ENCODE results near the gene DTNB.
A peak's percentile ranks its signal among the peaks of the same experiment; 100 is the strongest.
"Not testable (repeated sequence)": the region's sequence is repeated elsewhere in the genome, so short reads cannot be mapped to it uniquely, and the experiment has no call there.

Gene DTNB

GRCh38 chr2:25682082-25682481 lies 8.7 kb upstream of the DTNB start:
- DNase-seq = no peak

GRCh38 chr2:25677877-25678276 lies 4.5 kb upstream of the DTNB start:
- DNase-seq = no peak

DNA sequence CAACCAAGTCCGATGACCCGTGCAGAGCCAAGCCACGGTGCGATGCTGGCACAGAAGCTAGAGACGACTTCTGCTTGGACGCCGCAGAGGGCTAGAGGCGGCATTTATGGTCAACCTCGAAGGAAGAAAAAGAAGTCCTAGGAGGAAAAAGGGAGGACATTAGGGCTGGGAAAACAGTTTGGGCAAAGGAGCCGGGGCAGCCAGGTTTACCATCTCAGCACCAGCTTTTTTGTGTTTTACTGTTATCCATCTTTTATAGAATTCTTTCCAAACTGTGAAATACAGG lies 643 bp upstream of the DTNB start:
- no peak for DNase-seq

DNA sequence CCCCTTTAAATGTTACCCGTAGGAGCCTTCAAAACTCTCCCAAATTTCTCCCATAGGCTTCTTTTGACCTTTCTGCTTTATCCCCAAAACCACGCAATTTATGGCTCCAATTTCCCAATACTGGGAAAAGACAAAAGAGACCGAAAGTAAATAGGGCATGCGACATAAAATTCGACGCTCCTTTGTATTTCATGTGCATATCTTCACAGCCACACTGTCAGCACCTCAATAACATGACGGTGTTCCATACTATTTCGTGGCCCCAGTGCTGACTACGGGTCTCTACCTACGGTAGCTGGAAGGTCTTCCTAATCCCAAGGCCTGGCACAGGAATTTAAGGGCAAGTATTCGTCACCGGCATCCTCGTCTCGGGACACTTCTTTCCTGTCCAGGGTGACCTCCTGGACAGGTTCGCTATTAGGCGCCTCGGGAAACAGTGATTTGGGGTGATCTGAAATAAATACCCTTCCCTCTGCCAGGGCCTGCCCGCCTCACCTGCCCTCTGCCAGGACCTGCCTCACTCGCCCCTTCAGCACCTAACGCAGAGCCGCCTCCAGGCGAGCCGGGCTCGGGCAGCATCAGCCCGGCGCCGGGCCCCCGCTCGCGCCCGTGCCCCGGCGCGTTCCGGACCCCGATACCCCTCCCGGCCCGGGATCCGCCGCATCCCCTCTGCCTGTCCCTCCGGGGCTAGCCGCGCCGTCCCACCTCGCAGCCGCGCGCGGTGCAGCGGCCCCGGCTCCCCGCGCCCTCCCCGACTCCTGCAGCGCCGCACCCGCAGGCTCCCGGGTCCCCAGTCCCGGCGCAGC lies 680 bp downstream of the DTNB start:
- peak; percentile 63 for DNase-seq

DNA sequence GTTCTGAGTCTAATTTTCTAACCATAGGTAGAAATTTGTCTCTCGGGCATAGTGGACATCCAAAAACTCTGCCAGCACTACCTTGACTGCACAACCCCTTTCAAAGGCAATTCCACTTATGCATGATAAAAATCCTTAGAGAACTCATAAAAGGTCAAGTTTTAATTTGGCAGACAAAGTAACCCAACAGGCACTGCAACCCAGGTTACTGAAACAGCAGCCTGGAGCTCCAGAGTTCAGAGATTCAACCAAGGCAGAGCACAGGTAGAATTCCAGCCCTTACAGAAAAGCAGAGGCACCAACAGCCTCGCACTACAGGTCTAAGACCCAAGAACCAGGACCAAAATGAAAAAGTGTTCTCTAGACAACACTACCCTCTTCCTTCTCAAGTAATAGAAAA lies 1.8 kb downstream of the DTNB start:
- DNase-seq = no peak

DNA sequence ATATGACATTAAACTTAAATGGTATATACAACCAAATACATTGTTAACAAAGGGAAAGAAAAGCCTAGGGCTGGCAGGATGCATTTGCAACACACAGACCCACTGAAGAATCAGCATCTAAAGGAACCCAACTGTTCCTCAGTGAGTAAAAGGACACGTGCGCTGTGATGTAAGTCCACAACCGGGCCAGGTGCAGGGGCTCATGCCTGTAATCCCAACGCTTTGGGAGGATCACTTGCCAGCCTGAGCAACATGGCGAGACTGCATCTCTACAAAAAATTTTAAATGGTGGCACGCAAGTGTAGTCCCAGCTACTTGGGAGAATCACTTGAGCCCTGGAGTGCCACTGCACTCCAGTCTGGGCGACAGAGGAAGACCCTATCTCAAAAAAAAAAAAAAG lies 3.9 kb downstream of the DTNB start:
- DNase-seq = no peak

DNA sequence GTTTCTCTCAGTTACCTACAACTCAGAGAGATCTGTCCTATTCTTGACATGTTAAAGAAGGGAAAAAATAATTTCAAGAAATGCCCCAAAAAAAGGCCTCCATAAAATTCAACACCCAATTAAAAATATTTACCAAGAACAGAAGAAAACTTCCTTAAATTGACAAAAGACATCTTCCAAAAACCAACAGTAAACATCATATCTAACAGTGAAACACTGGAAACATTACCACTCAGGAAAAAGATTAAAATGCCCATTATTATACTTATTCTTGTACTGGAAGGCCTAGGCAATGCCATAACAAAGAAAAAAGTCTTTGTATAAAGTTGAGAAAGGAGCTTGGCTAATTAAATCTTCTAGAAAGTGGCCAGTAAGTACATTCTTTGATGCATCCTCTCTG lies 7.2 kb downstream of the DTNB start:
- DNase-seq = no peak

DNA sequence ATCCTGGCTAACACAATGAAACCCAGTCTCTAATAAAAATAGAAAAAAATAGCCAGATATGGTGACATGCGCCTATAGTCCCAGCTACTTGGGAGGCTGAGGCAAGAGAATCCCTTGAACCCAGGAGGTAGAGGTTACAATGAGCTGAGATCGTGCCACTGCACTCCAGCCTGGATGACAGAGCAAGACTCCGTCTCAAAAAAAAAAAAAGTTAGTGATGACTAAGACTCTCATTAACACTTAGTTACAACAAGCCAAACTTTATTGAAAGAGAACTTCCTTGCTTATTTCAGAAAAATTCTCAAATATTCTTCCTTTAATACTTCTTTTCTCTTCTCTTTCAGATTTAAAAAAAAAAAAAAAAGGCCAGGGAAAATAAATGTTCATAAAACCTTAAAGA lies 7.9 kb downstream of the DTNB start:
- DNase-seq = not testable (repeated sequence)

- no peak for DNase-seq
Observed at GRCh38 chr2:25664965-25665307, 8.4 kb downstream of the DTNB start.

- DNase-seq = peak; percentile 14
Observed at GRCh38 chr2:25664183-25664964, 9.0 kb downstream of the DTNB start.

- DNase-seq = no peak
Observed at GRCh38 chr2:25655316-25655715, 18.1 kb downstream of the DTNB start.

- DNase-seq = no peak
Observed at GRCh38 chr2:25654801-25655200, 18.6 kb downstream of the DTNB start.

- DNase-seq = no peak
Observed at GRCh38 chr2:25651782-25652455, 21.5 kb downstream of the DTNB start.

- DNase-seq = no peak
Observed at GRCh38 chr2:25651066-25651465, 22.3 kb downstream of the DTNB start.

DNA sequence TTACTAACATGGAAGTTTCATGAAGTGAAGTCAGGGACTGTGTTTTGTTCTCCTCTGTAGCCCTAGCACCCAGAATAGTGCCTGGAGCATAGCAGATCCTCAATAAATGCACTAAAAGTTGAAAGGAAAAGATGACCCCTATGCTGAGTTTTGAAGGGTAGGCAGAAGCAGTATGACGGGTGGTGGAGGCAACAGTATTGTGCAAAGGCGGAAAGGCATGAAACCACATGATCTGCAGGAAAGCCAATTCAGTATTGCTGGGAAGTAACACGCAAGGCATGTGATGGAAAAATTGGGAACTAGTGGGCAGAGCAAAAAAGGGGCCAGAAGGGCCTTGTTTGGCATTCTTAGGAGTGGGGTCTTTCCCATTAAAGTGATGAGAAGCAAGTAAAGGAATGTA lies 23.1 kb downstream of the DTNB start:
- DNase-seq = no peak

DNA sequence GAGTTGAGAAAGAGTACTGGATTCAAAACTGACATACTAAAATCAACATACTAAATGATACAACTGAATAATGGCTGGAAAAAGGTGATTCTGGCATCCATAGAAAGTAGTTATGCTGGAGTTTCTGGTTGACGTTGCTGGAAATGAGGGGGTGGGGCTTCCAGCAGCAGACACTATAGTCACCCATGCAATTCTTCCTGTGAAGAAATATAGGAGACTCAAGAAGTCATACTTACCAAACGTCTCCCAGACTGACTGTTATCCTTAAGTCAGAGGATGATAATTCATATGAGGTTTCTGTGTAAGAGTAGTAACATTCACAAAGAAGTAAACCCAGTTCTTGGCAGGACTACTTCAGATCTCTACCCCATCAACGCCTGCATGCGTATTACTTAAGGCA lies 23.6 kb downstream of the DTNB start:
- DNase-seq = no peak

- no peak for DNase-seq
Observed at GRCh38 chr2:25642298-25642697, 31.1 kb downstream of the DTNB start.

DNA sequence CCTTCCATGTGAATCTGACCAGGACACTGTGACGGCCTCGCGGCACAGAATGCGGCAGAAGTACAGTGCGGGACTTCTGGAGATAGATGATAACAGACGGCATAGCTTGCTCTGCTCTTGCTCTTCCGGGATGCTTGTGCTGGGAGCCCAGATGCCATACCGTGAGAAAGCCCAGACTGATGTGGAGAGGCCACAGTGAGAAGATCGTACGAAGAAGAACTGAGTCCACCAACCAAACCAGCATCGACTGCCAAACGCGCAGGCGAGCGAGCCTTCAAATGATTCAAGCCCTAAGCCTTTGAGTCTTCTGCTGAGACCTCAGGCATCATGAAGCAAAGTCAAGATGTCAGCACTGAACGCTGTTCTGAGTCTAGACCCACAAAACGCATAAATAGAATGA lies 33.7 kb downstream of the DTNB start:
- no peak for DNase-seq

DNA sequence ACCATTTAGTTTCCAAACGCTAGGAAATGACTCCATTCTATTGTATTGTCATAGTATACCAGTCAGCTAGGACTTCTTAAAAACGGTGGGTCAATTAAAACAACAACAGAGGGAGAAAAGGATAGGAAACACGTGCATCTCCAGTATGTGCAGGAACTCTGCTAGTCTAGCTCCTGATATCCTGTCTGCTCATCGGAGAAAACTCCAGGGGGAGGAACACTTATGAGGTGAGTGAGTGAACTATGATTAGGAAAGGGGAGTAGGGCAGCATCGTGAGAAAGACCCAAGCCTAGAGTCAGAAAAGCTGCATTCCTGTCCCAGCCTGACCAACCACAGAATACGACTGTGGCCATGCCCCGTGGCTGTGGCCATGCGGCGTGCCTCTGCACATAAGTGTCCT lies 34.2 kb downstream of the DTNB start:
- DNase-seq = no peak

GRCh38 chr2:25635797-25636196 lies 37.6 kb downstream of the DTNB start:
- DNase-seq = no peak

DNA sequence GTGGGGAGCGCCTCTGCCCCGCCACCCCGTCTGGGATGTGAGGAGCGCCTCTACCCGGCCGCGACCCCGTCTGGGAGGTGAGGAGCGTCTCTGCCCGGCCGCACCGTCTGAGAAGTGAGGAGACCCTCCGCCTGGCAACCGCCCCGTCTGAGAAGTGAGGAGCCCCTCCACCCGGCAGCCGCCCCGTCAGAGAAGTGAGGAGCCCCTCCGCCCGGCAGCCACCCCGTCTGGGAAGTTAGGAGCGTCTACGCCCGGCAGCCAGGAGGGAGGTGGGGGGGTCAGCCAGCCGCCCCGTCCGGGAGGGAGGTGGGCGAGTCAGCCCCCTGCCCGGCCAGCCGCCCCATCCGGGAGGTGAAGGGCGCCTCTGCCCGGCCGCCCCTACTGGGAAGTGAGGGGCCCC lies 39.6 kb downstream of the DTNB start:
- not testable (repeated sequence) for DNase-seq

- DNase-seq = no peak
Observed at GRCh38 chr2:25632396-25632795, 41.0 kb downstream of the DTNB start.

GRCh38 chr2:25624635-25625034 lies 48.7 kb downstream of the DTNB start:
- DNase-seq = no peak

GRCh38 chr2:25623361-25623760 lies 50.0 kb downstream of the DTNB start:
- DNase-seq = no peak

Measured in activated gamma-delta T cell treated with Interleukin-2 at 50 U/mL for 16 hours (primary cell).